CD4-positive, alpha-beta T cell treated with Interleukin-15 for 1 hour (primary cell): Measurements from ENCODE around the gene DRAM1.
"Not testable (repeated sequence)": the region's sequence is repeated elsewhere in the genome, so short reads cannot be mapped to it uniquely, and the experiment has no call there.

Source experiments
- DNase-seq: peaks from one replicate; pipeline ENCODE4 v3.0.0-alpha.2; 2020

The DRAM1 gene

DNA sequence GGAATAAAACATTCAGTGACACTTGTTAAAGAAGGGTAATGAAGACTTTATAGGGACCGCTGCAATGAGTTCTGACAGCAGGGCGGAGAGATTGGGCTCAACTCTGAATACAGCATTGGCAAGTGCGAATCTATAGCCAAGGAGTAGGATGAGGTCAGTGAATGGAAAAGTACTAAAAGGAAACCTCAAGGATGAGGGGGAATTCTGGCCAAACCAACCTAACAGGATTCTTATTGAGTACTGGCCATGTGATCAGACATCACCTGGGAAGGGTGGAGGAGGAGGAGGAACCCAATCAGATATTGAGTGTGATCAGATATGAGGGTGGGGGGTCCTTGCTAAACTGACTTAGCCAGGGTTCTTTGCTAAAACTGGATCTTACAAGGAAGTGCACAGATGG, 31.0 kb downstream of the DRAM1 start:
- DNase-seq: no peak

DNA sequence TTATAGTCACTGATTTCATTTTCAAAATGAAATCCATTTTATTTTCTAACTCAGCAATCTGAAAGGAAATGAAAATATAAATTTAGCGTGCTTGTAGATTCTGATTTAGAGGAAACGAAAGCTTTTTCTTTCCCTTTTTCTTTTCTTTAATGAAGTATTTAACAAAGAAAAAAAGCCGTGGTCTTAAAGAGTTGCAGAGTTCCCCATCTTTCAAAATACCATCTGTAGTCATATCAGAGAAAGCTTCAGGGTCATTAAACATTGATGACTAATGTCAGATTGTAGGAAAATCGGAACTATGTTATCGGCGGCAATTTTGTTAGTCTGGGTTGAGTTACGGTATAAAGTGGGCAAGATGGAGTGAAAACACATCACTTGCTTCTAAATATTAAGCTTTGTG, 32.3 kb downstream of the DRAM1 start:
- no peak for DNase-seq

DNA sequence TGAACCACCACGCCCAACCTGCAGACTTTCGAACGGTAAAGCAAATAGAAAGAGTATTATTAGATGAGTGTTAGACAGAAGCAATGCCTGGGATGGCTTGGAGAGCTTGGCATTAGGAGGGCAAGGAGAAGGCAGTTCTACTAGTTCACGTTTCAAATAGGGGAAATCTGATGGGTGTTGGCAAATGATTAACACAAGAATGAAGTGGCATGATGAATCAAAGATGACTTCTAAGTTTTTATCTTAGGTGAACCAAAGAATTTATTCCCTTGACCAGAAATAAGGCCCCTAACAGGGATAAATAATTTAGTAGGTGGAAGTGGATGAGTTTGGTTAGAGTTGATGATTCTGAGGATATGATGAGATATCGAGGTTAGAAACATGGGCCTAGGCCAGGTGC, 38.5 kb downstream of the DRAM1 start:
- DNase-seq: no peak

DNA sequence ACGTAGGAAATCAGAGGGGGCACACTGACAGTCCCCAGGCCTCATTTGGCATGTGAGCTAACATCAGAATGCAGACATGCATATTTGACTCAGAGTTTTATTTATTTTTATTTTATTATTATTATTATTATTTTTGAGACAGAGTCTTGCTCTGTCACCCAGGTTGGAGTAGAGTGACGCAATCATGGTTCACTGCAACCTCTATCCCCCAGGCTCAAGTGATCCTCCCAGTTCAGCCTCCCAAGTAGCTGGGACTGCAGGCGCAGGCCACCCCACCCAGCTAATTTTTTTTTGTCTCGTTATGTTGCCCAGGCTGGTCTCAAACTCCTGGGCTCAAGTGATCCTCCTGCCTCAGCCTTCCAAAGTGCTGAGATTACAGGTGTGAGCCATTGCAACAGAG, 41.4 kb downstream of the DRAM1 start:
- DNase-seq: not testable (repeated sequence)

DNA sequence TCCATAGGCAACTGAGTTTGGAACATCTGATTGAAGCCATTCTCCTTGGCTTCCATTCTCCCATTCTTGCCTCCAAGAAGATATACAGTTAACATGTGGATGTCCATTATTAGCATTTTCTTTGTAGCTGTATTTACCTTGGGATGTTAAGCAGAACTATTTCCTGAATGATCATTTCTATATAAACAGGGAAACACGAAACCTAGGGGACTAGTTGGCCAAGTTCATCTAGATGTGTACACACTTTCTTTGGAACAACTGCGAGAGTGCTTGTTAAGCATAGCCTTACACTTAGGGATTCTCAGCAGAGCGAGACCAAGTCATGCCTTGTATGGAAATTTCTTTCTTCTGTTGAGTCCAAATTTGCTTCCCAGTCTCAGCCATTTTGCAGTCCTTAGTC, 42.1 kb downstream of the DRAM1 start:
- DNase-seq: no peak

DNA sequence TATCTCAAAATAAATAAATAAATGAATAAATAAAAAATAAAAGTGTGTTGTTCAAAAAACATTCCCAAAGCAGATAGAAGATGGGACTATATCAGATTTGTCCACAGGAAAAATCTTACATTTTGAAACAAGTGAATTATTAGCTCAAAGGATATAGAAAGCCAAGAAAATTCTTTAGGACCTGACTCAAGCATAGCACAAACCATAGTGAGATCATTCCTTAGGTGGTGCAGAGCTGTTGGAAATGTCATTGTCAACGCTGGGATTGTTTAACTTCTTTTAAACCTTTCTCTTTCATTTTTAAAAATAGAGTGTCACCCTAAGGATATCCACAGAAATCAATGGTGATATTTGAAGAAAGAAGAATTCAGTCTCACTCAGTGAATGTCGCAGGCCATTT, 43.5 kb downstream of the DRAM1 start:
- DNase-seq: no peak

DNA sequence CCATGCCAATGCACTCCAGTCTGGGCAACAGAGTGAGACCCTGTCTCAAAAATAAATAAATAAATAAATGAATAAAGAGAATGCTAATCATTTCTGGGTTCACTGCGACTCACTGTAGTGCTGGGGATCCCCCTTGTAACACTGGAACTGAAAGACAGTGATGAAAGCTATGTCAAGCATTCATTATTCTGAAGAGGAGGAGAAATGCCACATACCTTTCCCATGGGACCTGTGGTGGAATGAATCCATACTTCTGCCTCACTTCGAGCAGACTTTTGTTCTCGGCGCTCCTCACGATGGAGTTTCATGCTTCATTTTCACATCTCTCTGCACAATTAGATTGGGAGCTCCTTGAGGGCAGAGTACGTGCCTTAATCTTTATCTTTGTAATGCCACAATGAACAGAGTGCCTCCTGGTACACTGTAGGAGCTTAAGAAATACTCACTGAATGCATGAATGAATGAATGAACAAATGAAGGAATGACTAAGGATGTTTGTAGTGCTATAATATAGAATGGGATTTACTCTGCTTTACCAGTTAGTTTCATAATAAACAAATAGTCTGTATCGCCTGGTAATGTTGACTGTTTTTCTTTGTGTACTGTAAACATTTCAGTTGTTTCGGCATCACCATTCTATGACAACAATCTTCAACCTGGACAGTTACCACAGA, 45.8 kb downstream of the DRAM1 start:
- DNase-seq: no peak

DNA sequence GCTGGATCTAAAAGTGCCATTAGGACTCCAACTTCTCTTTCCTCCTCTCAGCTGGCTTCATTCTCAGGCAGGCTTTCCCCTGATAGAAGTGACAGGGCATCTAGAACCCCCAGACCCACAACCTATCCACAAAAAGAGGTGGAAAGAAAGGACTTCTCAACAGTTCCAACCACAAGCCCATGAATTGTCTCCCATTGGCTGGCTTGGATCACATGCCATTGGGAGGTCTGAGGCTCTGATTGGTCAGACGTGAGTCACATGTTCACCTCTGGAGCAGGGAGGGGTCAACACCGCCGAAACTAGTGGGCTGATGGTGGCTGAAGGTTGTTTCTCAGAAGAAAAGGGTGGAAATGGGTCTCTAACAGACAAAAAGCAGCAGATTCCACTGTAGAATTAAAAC, 47.2 kb downstream of the DRAM1 start:
- DNase-seq: no peak

DNA sequence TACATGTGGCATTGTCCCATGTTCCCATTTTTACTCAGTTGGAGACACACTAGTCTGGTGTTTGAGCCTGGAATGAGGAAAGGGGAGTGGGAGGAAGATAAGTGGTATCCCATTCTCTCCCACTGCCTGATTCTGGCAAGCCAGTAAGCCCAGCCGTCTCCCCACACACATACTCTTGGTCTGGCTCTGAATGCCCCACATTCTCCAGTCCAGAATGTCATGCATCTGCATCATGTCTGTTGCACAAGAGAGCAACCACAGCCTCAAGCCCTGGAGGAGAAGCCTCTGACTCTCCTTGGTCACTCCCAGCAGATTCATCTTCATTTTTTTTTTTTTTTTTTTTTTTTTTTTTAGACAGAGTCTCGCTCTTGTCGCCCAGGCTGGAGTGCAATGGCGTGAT, 48.0 kb downstream of the DRAM1 start:
- DNase-seq: peak; percentile 60

DNA sequence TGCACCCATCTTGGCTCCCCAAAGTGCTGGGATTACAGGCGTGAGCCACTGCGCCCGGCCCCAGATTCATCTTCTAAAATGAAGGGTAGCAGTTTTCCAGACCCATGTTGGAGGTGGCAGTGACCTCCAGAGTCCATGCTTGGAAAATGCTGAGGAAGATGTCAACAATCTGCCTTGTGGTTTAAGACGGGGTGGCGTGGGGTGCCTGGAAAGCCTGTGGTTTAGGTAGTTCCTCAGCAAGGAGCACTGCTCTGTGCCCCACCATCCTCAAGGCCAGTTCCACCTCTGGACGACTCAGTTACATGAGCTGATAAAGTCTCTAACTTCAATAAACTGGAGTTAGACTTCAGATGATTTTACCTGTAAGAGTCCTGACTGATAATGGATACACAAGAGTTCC, 48.6 kb downstream of the DRAM1 start:
- DNase-seq: no peak

DNA sequence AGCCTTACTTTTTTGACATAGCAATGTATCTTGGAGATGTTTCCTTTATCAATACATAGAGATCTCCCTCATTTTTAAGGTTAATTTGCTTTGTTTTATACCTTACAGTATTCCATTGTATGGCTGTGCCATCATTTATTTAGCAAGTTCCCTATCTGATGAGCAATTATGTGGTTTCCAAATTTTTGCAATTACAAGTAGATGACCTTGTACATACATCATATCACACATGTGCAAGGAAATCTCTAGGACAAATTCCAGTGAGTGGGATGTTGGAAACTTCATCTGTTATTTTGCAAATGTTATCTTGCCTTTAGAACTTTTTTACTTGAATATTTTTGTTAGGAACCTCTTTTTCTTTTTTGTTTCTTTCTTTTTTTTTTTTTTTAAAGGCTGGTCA, 49.7 kb downstream of the DRAM1 start:
- no peak for DNase-seq

DNA sequence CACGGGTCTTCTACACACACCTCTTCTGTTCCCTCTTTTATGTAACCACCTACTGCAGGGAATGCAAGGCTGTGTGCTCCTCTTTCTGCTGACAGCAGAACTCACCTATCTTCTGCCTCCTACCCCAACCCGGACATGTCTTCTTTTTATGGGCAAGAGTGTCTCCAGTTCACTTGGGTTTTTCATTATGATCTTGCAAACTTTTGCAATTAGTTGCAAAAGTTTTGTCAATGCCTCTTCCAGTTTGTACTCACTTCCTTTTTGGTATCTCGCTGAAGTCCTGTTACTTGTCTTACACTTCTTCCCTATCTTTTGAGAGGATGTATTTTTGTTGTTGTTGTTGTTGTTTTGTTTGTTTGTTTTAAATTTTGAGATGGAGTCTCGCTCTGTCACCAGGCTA, 50.6 kb downstream of the DRAM1 start:
- no peak for DNase-seq

DNA sequence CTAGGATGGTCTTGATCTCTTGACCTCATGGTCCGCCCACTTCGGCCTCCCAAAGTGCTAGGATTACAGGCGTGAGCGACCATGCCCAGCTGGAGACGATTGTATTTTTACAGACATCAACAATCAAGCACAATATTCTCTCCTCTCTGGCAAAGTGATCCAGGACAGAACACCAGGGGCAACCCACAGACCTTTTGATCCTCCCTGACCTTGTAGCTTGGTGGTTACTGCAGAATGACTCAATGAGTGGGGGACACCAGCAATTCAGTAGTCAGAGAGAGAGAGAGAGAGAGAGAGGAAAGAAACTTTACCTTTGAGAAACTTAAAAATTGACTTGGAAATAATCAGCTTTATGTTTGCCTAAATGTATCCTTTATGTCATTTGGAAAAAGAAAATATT, 51.2 kb downstream of the DRAM1 start:
- DNase-seq: no peak

DNA sequence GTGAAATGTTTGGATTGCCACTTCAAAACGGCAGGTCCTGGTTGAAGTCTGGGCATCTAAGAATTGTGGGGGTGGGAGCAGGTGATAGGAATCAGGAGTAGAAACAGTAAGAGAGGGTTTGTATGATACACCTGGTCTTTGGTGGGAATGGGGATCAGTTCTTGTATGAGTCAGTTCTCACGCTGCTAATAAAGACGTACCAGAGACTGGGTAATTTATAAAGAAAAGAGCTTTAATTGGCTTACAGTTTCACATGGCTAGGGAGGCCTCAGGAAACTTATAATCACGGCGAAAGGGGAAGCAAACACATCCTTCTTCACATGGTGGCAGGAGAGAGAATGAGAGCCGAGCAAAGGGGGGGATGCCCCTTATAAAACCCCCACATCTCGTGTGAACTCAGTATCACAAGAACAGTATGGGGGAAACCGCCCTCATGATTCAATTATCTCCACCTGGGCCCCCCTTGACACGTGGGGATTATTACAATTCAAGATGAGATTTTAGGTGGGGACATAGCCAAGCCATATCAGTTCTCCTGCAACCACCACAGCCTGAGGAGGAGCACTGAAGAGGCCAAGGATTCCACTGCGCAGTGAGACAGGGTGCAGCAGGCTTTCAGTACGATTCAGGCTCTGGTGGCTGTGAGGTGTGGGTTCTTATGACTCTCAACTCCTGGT, 52.1 kb downstream of the DRAM1 start:
- DNase-seq: no peak

DNA sequence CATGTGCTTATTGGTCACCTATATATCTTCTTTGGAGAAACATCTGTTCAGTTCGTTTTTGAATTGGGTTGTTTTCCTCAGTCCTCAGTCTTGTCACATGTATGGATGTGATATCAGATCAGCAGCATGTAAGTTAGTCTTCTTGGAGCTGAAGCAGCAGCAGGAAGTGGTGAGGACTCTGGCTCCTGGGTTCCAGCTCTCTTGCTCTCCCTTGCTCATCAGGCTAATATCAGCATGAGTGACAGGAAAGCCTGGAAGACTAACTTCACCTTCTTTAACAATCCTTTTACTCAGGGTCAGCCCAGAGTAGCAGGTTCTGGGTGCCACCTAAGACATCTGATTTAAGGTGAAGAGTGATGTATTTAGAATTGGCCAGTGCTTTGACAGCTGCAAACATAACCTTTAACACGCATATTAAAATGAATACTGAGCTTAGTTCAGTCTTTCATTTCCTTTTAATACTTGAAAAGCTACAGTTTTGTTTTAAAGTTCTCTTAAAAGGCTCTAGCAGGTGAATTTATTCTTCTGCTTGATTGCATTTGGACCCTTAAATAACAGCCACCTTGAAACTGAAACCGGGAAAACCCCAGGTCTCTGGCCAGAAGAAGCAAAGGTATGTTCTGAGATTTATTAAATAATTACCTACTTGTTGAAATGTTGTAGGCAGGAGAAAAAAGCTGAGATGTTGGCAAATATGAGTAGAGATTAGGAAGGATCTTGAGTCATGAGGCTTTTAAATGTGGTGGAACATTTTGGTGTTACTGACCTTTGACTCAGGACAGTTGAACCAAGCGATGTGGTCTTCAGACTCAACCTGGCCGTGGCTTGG, 54.3 kb downstream of the DRAM1 start:
- DNase-seq: no peak

DNA sequence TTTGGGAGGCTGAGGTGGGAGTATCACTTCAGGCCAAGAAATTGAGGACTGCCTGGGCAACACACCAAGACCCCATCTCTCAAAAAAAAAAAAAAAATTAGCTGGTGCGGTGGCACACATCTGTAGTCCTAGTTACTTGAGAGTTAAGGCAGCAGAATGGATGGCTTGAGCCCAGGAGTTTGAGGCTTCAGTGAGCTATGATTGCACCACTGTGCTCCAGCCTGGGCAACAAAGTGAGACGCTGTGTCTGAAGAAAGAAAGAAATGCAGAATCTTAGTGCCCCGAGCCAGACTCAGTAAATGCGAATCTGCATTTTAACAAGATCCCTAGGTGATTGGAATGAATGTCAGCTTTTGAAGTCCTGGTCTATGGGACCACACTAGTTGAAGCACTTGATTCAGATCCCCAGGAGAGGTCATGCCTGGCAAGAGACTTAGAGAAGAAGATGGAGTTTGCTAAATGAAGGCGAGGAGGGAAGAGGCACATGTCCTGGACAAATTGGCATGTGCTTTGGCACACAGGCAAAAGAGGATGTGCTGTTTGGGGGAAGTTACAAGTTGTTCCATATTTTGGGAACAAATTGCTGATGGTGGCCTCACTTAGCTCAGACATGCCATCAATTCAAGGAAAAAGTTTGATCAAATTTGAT, 56.6 kb downstream of the DRAM1 start:
- no peak for DNase-seq

DNA sequence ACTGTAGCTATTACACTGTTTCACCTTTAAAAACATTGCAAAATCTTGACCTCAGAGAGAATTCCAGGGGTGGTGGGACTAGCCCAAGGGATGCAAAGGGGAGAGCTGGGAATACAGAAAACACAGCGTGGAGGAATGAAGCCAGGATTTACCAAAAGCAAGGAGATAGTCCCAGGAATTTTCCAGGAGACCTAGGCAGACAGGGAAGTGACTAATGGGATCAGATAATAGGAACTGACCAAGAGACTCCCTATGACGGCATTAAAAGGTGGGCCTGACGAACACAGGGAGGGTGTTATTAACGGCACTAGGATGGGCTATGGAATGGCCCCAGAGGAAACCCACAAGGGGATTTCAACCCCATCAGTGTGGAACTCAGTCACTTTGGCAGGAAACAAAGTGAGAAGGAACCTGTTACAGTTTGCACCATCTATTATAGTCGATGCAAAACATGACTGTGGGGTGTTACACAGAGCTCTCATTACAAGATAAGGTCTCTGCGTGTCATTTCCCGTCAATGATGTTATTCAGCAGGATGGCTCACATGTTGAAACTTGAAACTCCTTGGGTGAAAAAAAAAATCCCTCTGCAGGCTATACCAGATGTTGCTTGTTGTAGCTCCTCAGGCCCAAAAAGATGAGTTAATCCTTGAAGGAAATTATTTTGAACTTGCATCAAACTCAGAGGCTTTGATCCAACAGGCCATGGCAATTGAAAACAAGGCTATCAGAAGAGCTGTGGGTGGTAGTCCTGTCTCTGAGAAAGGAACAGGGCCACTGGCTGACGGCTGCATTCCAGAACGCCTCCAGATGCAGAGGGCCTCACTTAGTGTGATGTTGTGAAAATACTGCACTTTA, 58.7 kb downstream of the DRAM1 start:
- no peak for DNase-seq

DNA sequence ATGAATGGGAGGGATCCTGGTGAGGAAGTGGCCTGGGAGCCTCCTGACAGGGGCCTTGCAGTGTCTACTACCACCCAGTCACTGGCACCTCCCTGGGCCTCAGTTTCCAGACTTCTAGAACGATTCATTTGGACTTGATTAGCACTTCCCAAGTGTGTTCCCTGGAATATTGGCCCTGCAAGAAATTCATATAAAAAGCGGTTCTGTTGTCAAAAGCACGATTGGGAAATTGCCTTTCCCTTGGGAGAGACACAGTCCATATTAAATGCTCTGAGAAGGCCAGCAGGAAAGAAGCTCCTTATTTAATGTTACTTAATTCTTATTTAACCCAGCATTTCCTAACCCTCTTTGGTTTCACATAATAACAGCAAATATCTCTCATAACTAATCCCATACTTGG, 61.9 kb downstream of the DRAM1 start:
- no peak for DNase-seq

DNA sequence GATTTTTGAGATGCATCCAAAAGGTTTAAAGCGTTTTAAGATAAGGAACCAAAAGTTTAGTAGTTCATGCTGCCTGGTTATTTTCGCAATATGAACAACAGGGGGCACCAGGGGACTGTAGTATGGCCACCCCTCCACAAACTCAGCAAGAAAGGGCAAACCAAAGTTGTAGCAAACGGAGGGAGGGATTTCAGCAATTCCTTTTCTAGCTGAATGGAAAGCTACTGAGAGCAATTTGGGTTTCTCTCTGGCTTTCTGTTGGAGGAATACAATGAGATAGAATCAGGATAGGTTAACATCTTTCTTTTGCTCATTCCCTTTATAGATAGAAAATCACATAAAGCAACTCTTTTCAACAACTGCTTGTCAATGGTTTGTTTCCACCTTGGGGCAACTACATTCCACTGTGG, 62.5 kb downstream of the DRAM1 start:
- DNase-seq: peak; percentile 48

DNA sequence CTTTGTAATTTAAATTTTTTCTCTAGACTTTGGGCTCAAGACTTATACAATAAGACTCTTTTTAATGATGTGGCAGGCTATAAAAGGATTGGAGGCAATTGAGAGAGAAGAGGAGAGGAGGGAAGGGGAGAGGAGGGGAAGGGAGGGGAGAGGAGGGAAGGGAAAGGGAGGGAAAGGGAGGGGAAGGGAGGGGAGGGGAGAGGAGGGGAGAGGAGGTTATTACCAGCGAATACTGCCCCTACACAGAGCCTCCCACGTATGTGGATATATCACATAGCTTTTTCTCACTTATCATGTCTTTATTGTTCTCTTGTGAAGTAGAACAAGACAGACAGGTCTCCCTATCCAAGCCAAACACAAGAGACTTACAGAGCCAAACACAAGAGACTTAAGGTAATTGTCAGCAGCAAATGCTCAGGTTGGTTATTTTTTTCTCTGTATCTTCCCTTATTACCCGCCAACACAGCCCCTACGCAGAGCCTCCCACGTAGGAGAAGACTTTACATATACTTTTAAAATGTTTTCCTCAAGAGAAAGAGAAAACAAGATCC, 63.1 kb downstream of the DRAM1 start:
- DNase-seq: no peak

DNA sequence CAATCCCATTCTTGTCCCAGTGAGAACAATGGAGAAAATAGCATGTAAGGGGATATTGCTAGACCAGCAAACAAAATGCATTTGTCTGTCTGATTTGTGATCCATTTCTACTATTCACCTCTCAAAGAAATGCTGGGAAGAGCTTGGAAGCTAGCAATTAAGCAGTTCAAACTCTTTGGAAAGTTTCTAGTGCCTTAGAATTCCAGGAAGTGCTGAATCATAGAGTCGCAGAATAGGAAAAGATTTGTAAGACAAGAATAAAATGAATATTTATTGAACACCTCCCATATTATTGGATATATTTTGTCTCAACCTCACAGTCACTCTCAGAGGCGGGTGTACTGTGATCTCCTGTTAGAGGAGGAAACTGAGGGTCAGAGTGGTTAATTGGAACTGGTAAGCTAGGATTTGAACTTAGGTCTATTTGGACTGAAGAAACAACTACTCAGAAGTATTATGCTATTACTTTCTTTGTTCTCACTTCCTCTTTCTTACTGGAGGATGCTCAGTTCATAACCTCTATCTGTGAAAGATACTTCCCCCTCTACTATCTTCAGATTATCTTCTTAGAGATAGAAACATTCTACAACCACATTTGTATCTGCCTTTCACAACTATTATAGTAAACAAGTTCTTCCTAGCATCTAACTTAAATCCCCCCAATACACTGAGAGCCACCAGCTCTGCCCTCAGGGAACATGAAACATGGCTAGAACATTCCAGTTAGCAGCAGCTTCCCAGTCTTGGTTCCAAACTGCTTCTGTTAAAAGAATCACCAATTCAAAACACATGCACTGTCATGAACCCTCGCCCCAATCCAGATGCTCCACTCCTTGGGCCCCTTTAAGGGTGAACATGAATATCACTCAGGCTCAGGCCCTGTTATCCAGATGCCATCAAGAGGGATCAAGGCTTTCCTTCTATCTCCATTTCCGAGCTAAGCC, 64.2 kb downstream of the DRAM1 start:
- no peak for DNase-seq
